SU-DHL-6 (cell line): ENCODE results near the gene PNPLA6.

Source experiments
- H2AFZ ChIP-seq: fragments of 200-600 bp; sonication (generic); 2 replicates; pipeline ENCODE4 v1.6.1; 2014; ENCODE audit warnings: low read depth, mild to moderate bottlenecking, moderate library complexity, mixed read lengths, antibody characterized with exemption, low read length; ENCODE audit not compliant: severe bottlenecking
- H3F3A ChIP-seq: fragments of 200-600 bp; shearing (Covaris generic); 2 replicates; pipeline ENCODE4 v1.6.0; 2016; ENCODE audit warnings: antibody characterized with exemption, mild to moderate bottlenecking; ENCODE audit not compliant: insufficient read depth
- H3K27ac ChIP-seq: fragments of 200-600 bp; sonication (generic); 2 replicates; pipeline ENCODE4 v1.5.1; 2016; ENCODE audit warnings: low read depth, mild to moderate bottlenecking, low read length, moderate library complexity, mixed read lengths
- H3K27me3 ChIP-seq: fragments of 200-600 bp; sonication (generic), shearing (Covaris generic); 2 replicates; pipeline ENCODE4 v1.6.0; 2014; ENCODE audit warnings: mild to moderate bottlenecking, low read length
- H3K36me3 ChIP-seq: fragments of 200-600 bp; sonication (generic); 2 replicates; pipeline ENCODE4 v1.6.1; 2014; ENCODE audit warnings: mild to moderate bottlenecking, low read length, mixed read lengths
- H3K4me2 ChIP-seq: fragments of 300-600, 200-600 bp; shearing (Covaris generic), sonication (generic); 2 replicates; pipeline ENCODE4 v1.6.0; 2014; ENCODE audit warnings: low read length, low read depth, mild to moderate bottlenecking; ENCODE audit not compliant: poor library complexity, severe bottlenecking
- H3K4me3 ChIP-seq: fragments of 200-600 bp; sonication (generic); 2 replicates; pipeline ENCODE4 v1.5.1; 2014; ENCODE audit warnings: antibody characterized with exemption, low read length, mild to moderate bottlenecking, mixed read lengths; ENCODE audit not compliant: insufficient read depth, poor library complexity, severe bottlenecking
- H3K79me2 ChIP-seq: fragments of 200-600 bp; sonication (generic); 2 replicates; pipeline ENCODE4 v1.6.1; 2014; ENCODE audit warnings: mild to moderate bottlenecking, low read length, moderate library complexity; ENCODE audit not compliant: insufficient read depth
- H3K9ac ChIP-seq: fragments of 200-600 bp; sonication (generic); 2 replicates; pipeline ENCODE4 v1.7.0; 2014; ENCODE audit warnings: mild to moderate bottlenecking, low read length
- H3K9me2 ChIP-seq: fragments of 200-600 bp; sonication (generic); replicated peaks from 2 replicates; pipeline ENCODE4 v1.6.1; 2014; ENCODE audit warnings: low read length; ENCODE audit not compliant: insufficient read depth
- H3K9me3 ChIP-seq: fragments of 200-600 bp; sonication (generic); 2 replicates; pipeline ENCODE4 v1.6.1; 2014; ENCODE audit warnings: low read length, mixed read lengths; ENCODE audit not compliant: insufficient read depth
- H4K20me1 ChIP-seq: fragments of 200-600 bp; sonication (generic); 2 replicates; pipeline ENCODE4 v1.6.1; 2014; ENCODE audit warnings: low read depth, mild to moderate bottlenecking, antibody characterized with exemption, low read length, moderate library complexity, mixed read lengths
- CTCF ChIP-seq: fragments of 200-600 bp; sonication (generic); IDR thresholded peaks from one replicate; pipeline ENCODE4 v1.5.1; 2017; ENCODE audit warnings: antibody characterized with exemption, mild to moderate bottlenecking, low read length, moderate library complexity; ENCODE audit not compliant: insufficient read depth, poor library complexity, severe bottlenecking
- EZH2phosphoT487 ChIP-seq: fragments of 200-600 bp; sonication (generic), shearing (Covaris generic); conservative IDR thresholded peaks from 2 replicates; pipeline ENCODE4 v1.6.1; 2018; ENCODE audit warnings: mild to moderate bottlenecking, antibody characterized with exemption, low read length, moderate library complexity, mixed read lengths

Gene PNPLA6

GRCh38 chr19:7541828-7542443, 6.4 kb downstream of the PNPLA6 start:
- TF ChIP-seq CTCF (no peak), EZH2phosphoT487 (no peak)
- Histone ChIP-seq H3K36me3 (no peaks in the 10 kb centered on the region), H3K4me2 (no peak overlapping the region), H2AFZ (no peak overlapping the region), H3K27me3 (no peaks in the 10 kb centered on the region), H3K4me3 (no peak overlapping the region), H3K9me2 (no peaks in the 10 kb centered on the region), H3K9ac (no peak overlapping the region), H3K79me2 (no peaks in the 10 kb centered on the region), H4K20me1 (no peaks in the 10 kb centered on the region), H3K27ac (no peak overlapping the region), H3K9me3 (no peaks in the 10 kb centered on the region), H3F3A (no peaks in the 10 kb centered on the region)

- Histone ChIP-seq H3K36me3 (no peaks in the 10 kb centered on the region), H3K27ac (no peak overlapping the region), H3K79me2 (no peaks in the 10 kb centered on the region), H3K9ac (no peak overlapping the region), H3K4me2 (no peak overlapping the region), H3K4me3 (no peak overlapping the region), H3K27me3 (no peaks in the 10 kb centered on the region), H3K9me3 (no peaks in the 10 kb centered on the region), H3F3A (no peaks in the 10 kb centered on the region), H3K9me2 (no peaks in the 10 kb centered on the region), H2AFZ (no peak overlapping the region), H4K20me1 (no peaks in the 10 kb centered on the region)
- TF ChIP-seq EZH2phosphoT487 (no peak), CTCF (no peak)
Observed at GRCh38 chr19:7542556-7543348, 7.2 kb downstream of the PNPLA6 start.

GRCh38 chr19:7544626-7545025, 9.1 kb downstream of the PNPLA6 start:
- H2AFZ ChIP-seq, result no peak overlapping the region
- H3K4me2 ChIP-seq, result no peak overlapping the region
- no peaks in the 10 kb centered on the region for H3K9me2 ChIP-seq
- H3K36me3 ChIP-seq, result no peaks in the 10 kb centered on the region
- no peak overlapping the region for H3K4me3 ChIP-seq
- H3K27me3 ChIP-seq, result no peaks in the 10 kb centered on the region
- H3F3A ChIP-seq, result no peaks in the 10 kb centered on the region
- no peak overlapping the region for H3K27ac ChIP-seq
- H3K9ac ChIP-seq, result no peak overlapping the region
- H3K9me3 ChIP-seq, result no peaks in the 10 kb centered on the region
- H4K20me1 ChIP-seq, result no peaks in the 10 kb centered on the region
- no peaks in the 10 kb centered on the region for H3K79me2 ChIP-seq
- TF ChIP-seq EZH2phosphoT487 (no peak), CTCF (no peak)
